ENCODE data around the gene ODAD4.

The ODAD4 gene

DNA sequence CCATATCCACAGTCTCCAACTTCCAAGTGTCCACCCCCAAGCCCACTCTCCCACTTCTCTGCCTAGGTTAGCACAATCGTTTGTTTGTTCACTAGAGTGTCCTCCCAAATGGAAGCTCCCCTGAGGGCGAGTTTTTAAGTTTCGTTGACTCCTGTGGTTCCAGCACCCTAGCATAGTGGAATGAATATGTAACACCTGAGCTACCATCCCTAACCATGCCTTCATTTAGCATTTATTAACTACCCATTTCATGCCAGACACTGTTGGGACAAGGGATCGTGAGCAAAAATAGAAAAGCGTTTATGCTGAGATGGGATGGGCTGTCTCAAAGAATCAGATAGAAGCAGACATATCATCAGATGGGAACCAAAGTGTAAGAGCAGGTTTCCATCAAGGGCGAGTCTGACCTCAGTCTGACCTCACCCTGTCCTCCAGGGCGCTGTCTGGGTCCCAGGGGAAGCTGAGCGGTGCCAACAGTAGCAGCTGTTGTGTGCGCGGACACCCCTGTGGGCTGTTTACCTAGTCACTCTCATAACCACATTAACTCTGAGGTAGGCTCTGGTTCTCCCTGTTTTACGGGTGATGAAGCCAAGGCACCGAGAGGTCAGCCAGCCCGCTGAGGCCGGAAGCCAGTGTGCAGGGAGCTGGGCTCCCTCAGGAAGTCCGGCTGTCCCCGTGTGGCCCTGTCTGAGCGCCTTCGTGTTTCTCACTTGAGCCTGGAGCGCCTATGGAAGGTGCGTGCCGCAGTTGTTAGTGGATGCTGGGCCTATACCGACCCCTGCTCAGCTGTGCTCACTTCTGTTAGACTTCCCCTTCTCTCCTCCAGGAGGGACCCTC, 42.4 kb downstream of the ODAD4 start:
- no peak overlapping the region for H3K4me3 ChIP-seq (ENCODE audit: low read depth, low read length)
- DNase-seq (ENCODE audit: low read depth): peak; percentile 78
- TF ChIP-seq, protein P1, sequence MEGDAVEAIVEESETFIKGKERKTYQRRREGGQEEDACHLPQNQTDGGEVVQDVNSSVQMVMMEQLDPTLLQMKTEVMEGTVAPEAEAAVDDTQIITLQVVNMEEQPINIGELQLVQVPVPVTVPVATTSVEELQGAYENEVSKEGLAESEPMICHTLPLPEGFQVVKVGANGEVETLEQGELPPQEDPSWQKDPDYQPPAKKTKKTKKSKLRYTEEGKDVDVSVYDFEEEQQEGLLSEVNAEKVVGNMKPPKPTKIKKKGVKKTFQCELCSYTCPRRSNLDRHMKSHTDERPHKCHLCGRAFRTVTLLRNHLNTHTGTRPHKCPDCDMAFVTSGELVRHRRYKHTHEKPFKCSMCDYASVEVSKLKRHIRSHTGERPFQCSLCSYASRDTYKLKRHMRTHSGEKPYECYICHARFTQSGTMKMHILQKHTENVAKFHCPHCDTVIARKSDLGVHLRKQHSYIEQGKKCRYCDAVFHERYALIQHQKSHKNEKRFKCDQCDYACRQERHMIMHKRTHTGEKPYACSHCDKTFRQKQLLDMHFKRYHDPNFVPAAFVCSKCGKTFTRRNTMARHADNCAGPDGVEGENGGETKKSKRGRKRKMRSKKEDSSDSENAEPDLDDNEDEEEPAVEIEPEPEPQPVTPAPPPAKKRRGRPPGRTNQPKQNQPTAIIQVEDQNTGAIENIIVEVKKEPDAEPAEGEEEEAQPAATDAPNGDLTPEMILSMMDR (IDR thresholded peaks at IDR 0.05; ENCODE audit: insufficient read depth, low read depth, low read length, missing control alignments): no peak

DNA sequence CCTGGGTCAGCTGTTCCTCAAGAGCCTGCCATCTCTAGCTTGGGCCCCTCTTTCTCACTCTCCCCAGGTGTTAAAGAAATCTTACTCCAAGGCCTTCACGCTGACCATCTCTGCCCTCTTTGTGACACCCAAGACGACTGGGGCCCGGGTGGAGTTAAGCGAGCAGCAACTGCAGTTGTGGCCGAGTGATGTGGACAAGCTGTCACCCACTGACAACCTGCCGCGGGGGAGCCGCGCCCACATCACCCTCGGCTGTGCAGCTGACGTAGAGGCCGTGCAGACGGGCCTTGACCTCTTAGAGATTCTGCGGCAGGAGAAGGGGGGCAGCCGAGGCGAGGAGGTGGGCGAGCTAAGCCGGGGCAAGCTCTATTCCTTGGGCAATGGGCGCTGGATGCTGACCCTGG, 43.0 kb downstream of the ODAD4 start:
- H3K4me3 ChIP-seq (ENCODE audit: low read depth, low read length): no peak overlapping the region
- TF ChIP-seq, protein P1 (IDR thresholded peaks at IDR 0.05; ENCODE audit: insufficient read depth, low read depth, low read length, missing control alignments): no peak
- no peak for DNase-seq (ENCODE audit: low read depth)

DNA sequence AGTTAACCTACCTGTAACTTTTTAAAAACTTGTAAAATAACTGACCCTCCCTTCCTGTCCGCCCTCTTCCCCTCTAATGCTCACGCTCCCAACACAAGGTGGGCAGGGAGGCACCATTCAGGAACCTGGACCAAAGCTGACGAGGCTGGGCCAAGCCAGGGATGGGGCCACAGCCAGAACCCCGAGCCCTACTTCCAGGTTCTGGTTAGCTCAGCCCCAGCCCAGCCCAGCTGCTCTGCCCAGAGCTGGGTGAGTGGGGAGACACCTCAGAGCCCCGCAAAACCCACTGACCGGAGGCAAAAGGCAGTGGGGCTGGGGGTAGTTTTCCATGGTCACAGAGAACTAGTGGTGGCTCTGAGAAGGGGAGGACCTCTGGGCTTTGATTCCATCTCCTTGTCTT, 43.6 kb downstream of the ODAD4 start:
- TF ChIP-seq, protein P1 (IDR thresholded peaks at IDR 0.05; ENCODE audit: insufficient read depth, low read depth, low read length, missing control alignments): no peak

DNA sequence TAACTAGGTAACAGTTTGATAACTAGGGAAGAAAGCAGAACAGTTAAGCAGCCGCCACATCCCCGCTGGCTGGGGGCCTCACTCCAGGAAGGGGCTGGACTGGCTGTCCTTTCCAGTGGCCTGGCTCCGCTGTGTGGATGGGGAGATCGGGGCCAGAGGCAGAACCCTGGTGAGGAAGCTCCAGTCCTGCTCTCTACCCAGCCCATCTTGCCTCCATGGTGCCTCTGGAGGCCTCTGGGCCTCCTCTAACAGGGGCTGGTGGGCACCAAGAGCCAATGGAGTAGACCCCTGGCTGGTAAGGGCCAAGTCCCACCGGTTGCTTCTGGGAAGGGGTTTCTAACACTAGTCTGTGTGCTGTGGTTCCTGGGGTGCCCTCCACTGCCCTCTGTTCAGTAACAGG, 44.2 kb downstream of the ODAD4 start:
- H3K4me3 ChIP-seq (ENCODE audit: low read depth, low read length): no peak overlapping the region
- DNase-seq (ENCODE audit: low read depth): no peak
- TF ChIP-seq, protein P1 (IDR thresholded peaks at IDR 0.05; ENCODE audit: insufficient read depth, low read depth, low read length, missing control alignments): no peak

More for the DNA sequence above, 43.6 kb downstream of the ODAD4 start:
- no peak overlapping the region for H3K4me3 ChIP-seq (ENCODE audit: low read depth, low read length)
- DNase-seq (ENCODE audit: low read depth): no peak

DNA sequence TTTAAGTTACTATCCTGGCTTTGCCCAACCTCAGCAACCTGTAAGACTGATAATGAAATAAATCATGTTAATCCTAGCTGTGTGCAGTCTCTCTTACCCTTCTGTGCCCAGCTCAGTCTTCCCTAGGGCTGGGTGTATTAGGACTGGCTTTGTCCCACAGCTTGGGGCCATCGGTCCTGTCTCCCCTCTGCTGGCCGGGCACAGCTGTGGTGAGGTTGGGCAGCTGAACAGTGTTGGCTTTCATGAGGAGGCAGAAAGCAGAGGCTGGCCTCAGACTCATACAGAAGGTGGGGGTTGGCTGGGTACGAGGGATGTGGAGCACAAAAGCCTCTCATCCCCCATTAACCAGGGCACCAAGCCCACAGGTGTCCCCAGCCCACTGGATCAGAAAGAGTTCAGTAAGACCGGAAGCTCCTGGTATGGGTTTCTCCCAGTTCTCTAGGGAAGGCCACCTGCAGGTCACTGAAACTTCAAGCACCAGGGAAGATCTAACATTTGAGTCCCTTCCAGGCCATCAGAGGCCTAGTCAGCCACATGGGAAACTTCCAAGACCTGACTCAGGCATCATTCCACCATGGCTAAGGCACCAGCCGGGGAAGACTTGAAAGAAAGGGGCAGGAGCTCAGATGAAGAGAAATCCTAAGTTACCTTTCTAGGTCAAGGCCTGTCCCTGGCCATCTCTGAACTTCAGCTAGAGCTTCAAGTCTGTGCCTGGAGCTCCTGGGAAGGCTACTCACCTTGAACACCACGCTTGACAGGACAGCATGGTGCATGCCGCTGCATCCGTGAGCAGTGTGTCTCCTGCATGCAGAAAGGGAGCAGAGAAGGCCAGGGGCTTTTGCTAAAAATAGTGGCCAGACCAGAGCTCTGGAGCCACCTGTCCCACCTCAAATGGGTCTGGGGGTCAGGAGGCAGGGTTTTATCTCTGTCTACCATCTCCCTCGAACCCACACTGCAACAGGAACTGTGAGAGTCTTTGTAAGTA, 45.0 kb downstream of the ODAD4 start:
- TF ChIP-seq, protein P1 (IDR thresholded peaks at IDR 0.05; ENCODE audit: insufficient read depth, low read depth, low read length, missing control alignments): no peak
- no peak overlapping the region for H3K4me3 ChIP-seq (ENCODE audit: low read depth, low read length)
- no peak for DNase-seq (ENCODE audit: low read depth)

DNA sequence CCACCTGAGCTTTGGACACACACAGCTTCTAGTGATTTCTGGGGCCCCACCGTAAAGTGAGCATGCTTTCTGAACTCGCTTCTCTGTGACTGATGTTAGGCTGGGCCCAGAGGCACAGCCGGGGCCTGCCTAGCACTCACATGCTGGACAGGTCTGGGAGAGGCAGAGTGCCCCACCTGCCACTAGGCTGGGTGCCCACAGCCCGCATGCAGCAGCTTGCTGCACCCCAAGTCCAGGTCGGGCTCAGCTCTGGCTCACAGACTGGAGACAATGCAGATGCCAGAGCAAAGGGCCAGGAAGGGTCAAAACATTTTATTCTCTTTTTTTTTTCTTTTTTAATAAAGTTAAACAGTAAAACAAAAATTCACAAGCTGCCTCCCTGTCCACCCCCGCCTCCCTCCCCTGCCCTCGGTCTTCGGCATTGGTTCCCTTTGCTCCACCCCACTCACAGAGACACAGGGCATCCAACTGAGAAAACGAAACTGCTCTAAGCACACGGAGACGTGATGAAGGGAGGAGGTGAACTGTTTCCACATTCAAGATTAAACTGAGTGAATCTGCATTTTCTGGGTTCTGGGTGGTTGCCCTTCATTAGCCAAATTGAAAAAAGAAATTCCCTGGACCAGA, 45.8 kb downstream of the ODAD4 start:
- TF ChIP-seq, protein P1 (IDR thresholded peaks at IDR 0.05; ENCODE audit: insufficient read depth, low read depth, low read length, missing control alignments): no peak
- peak; percentile 61 for DNase-seq (ENCODE audit: low read depth)
- H3K4me3 ChIP-seq (ENCODE audit: low read depth, low read length): no peak overlapping the region

All from GM12865 (cell line).